Osteoblast (primary cell): ENCODE measurements around the gene TERB1. TPM values are rescaled to one million over a fixed set of nuclear protein-coding genes. Genes with fewer than 3 reads are reported as not detected.

Experiments used
- DNase-seq: peaks from one replicate; pipeline ENCODE4 v3.0.0; 2011; ENCODE audit warnings: low spot score, mixed read lengths; ENCODE audit not compliant: insufficient read length; ENCODE audit errors: missing footprints
- H2AFZ ChIP-seq: 2 replicates; pipeline ENCODE4 v1.6.0; 2011; ENCODE audit warnings: mild to moderate bottlenecking, low read length
- H3K27ac ChIP-seq: 2 replicates; pipeline ENCODE4 v1.5.1; 2011; ENCODE audit warnings: mild to moderate bottlenecking, low read depth, low read length, moderate library complexity
- H3K27me3 ChIP-seq: 2 replicates; pipeline ENCODE4 v1.6.0; 2012; ENCODE audit warnings: mild to moderate bottlenecking, control low read depth, inconsistent platforms, low read length, moderate library complexity; ENCODE audit not compliant: insufficient read depth
- H3K36me3 ChIP-seq: 2 replicates; pipeline ENCODE4 v1.5.1; 2011; ENCODE audit warnings: mild to moderate bottlenecking, low read length, control low read depth, moderate library complexity; ENCODE audit not compliant: insufficient read depth
- H3K4me1 ChIP-seq: 2 replicates; pipeline ENCODE4 v1.5.1; 2011; ENCODE audit warnings: mild to moderate bottlenecking, low read length, control low read depth, moderate library complexity; ENCODE audit not compliant: insufficient read depth
- H3K4me2 ChIP-seq: 2 replicates; pipeline ENCODE4 v1.6.0; 2011; ENCODE audit warnings: mild to moderate bottlenecking, low read length; ENCODE audit not compliant: insufficient read depth
- H3K4me3 ChIP-seq: fragments of 200-600 bp; sonication (generic); 3 replicates; pipeline ENCODE4 v1.5.1; 2012; ENCODE audit warnings: mild to moderate bottlenecking, low read length, inconsistent platforms; ENCODE audit not compliant: insufficient read depth
- H3K79me2 ChIP-seq: 2 replicates; pipeline ENCODE4 v1.6.0; 2012; ENCODE audit warnings: mild to moderate bottlenecking, low read length, control low read depth, inconsistent platforms; ENCODE audit not compliant: insufficient read depth
- H3K9me3 ChIP-seq: 2 replicates; pipeline ENCODE4 v1.5.1; 2011; ENCODE audit warnings: low read depth, low read length, control low read depth
- H4K20me1 ChIP-seq: 2 replicates; pipeline ENCODE4 v1.6.0; 2012; ENCODE audit warnings: mild to moderate bottlenecking, low read length, control low read depth; ENCODE audit not compliant: insufficient read depth
- CTCF ChIP-seq: IDR thresholded peaks from 2 replicates; pipeline ENCODE4 v1.5.1; 2011; ENCODE audit warnings: mild to moderate bottlenecking, low read depth, low read length, moderate library complexity; ENCODE audit errors: extremely low read depth
- total RNA-seq: library from RNA; depleted of rRNA; stranded (reverse); fragments of >200 nt; gene quantifications from 2 replicates; pipeline ENCODE4 v1.2.3, GENCODE V29; 2012

TERB1 gene
- total RNA-seq, 1 donor: 0.36 TPM

- H3K27me3 ChIP-seq: peaks cover 39% of the 10 kb centered on the region
- no peak for TF ChIP-seq CTCF
- no peaks in the 10 kb centered on the region for H3K79me2 ChIP-seq
- no peak overlapping the region for H2AFZ ChIP-seq
- H3K9me3 ChIP-seq: no peaks in the 10 kb centered on the region
- H3K4me3 ChIP-seq: no peak overlapping the region
- no peak overlapping the region for H3K27ac ChIP-seq
- no peaks in the 10 kb centered on the region for H3K36me3 ChIP-seq
- no peak overlapping the region for H3K4me2 ChIP-seq
- DNase-seq: no peak
- no peaks in the 10 kb centered on the region for H4K20me1 ChIP-seq
- no peaks in the 10 kb centered on the region for H3K4me1 ChIP-seq
Measured at GRCh38 chr16:66849021-66849420, 47.6 kb upstream of the TERB1 start.

GRCh38 chr16:66848172-66848571 lies 46.8 kb upstream of the TERB1 start:
- Histone ChIP-seq H4K20me1 (no peaks in the 10 kb centered on the region), H3K4me3 (no peak overlapping the region), H3K36me3 (no peaks in the 10 kb centered on the region), H3K79me2 (no peaks in the 10 kb centered on the region), H3K4me2 (no peak overlapping the region), H3K9me3 (no peaks in the 10 kb centered on the region), H2AFZ (no peak overlapping the region), H3K4me1 (no peaks in the 10 kb centered on the region), H3K27ac (no peak overlapping the region), H3K27me3 (peaks cover 47% of the 10 kb centered on the region)
- TF ChIP-seq CTCF: no peak
- DNase-seq: peak; percentile 48

GRCh38 chr16:66847533-66848067 lies 46.2 kb upstream of the TERB1 start:
- no peak overlapping the region for H2AFZ ChIP-seq
- H3K27me3 ChIP-seq: peaks cover 51% of the 10 kb centered on the region
- H3K9me3 ChIP-seq: no peaks in the 10 kb centered on the region
- no peak overlapping the region for H3K4me2 ChIP-seq
- no peaks in the 10 kb centered on the region for H4K20me1 ChIP-seq
- TF ChIP-seq CTCF: no peak
- no peaks in the 10 kb centered on the region for H3K4me1 ChIP-seq
- H3K79me2 ChIP-seq: no peaks in the 10 kb centered on the region
- H3K4me3 ChIP-seq: no peak overlapping the region
- no peaks in the 10 kb centered on the region for H3K36me3 ChIP-seq
- peak; percentile 49 for DNase-seq
- no peak overlapping the region for H3K27ac ChIP-seq

- Histone ChIP-seq H4K20me1 (no peaks in the 10 kb centered on the region), H3K27me3 (peaks cover 51% of the 10 kb centered on the region), H3K4me2 (no peak overlapping the region), H3K36me3 (no peaks in the 10 kb centered on the region), H2AFZ (no peak overlapping the region), H3K4me1 (no peaks in the 10 kb centered on the region), H3K4me3 (no peak overlapping the region), H3K27ac (no peak overlapping the region), H3K9me3 (no peaks in the 10 kb centered on the region), H3K79me2 (no peaks in the 10 kb centered on the region)
- peak; percentile 62 for DNase-seq
- no peak for TF ChIP-seq CTCF
Measured at GRCh38 chr16:66846831-66847230, 45.4 kb upstream of the TERB1 start.
